HG03460 (cell line): Measurements from ENCODE around the gene THUMPD3.

Source experiments
- ATAC-seq: cut with Tn5 transposase; IDR thresholded peaks from one replicate; pipeline ENCODE4 v1.9.1; 2021; ENCODE audit not compliant: unreplicated experiment

Gene THUMPD3

DNA sequence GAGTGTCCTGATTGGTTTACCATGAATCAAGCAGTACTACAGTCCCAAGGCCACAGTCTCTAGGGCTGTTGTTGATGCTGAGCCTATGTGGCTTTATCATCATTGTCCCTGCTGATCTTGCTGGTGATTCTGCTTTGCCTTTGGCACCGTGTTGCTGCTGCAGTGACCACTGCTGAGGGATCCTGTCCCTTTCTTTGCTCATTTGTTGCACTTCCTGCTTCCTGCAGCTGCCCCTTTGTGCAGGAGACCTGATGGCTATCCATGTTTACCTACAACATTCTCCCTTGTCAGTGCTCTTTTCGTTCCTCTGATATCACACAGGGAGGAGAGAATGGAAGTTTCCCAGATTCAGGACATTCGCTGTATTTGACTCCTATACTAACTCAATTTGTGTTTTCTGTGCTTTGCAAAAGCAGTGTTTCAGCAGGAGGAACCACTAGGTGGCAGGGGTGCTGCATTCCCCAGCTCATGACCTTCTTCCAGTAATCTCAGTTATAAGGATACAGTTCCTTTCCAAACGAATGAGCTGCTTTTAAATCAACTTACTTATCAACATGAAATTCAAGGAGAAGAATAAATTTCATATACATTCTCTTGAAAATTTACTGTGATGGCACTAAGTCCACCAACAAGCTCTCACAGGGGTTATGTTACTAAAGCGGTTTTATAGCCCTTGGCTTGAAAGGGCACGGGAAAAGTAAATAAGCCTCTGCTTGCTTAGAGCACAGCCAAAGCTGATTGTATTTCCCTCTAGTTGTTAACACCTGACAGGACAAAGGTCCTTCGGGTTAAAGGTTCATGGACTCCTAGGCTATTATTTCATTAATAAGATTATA lies 9.7 kb upstream of the THUMPD3 start:
- no peak for ATAC-seq

DNA sequence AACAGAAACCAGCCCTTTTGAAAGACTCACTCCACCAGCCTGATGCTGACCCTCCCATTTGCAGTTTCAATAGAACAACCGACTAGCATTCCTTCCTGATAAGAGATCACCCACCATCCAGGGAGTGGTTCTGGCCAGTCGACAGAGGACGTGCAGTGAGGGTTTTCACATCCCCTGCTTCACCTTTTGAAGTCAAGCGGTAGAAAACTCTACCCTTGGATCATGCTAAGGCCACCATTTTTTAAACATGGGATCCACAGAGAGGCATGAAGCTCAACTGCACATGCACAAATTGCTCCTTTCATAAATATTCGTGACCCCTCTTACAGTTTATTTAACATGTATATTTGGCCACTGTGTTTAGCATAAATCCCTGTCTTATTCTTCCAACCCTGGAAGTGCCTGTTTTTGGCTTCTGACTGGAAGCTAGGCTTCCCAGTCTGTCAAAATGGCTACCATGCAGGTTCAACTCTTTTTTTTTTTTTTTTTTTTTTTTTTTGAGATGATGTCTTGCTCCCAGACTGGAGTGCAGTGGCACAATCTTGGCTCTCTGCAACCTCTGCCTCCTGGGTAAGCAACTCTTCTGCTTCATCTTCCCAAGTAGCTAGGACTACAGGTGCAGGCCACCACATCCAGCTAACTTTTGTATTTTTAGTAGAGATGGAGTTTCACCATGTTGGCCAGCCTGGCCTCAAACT lies 1.0 kb upstream of the THUMPD3 start:
- no peak for ATAC-seq

DNA sequence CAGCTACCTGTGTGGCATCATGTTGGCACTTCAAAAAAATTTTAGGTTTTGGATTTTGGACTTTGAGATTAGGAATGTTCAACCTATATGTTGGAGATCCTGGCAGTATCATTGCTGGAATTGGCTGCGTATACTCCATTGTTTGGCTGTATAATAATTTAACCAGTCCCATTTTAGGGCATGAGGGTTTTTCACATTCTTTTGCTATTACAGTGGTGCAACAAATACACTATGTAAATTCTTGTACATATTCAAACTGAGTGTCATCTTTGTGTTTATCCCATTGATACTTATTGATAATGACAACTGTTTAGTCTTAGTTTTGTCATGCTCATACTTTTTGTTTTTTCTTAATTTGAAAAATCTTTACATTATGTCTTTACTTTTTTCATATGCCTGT lies 6.7 kb downstream of the THUMPD3 start:
- no peak for ATAC-seq

DNA sequence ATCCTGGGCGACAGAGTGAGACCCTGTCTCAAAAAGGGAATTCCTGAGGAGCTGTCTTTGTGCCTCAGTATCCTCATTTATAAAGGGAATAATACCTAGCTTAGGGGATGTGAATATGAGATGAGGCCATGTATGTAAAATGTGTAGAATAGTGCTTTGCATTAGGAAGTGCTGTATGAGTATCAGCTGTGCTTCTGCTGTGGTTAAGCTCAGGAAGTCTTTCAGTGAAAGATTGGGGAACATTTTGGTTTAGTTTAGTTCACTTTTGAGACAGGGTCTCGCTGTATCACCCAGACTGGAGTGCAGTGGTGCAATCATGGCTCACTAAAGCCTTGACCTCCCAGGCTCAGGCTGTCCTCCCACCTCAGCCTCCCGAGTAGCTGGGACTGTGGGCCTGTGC lies 10.6 kb downstream of the THUMPD3 start:
- no peak for ATAC-seq

DNA sequence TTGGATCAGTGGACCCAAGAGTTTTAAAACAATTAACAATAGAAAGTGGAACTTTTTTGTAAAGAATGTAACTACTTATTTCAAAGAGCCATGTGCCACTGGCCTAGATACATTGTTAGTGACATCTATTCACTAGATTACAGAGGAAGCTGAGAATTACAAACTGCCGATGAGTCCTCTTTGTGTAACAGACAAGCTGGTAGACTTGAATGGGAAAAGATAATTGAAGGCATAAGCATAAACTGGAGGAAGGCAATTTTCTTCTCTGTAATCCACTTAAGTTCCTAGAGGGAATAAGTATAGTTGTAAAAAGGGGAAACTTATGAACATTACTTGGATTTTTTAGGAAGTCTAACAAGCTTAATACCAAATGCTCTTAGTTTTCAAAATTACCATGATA lies 15.1 kb downstream of the THUMPD3 start:
- no peak for ATAC-seq

DNA sequence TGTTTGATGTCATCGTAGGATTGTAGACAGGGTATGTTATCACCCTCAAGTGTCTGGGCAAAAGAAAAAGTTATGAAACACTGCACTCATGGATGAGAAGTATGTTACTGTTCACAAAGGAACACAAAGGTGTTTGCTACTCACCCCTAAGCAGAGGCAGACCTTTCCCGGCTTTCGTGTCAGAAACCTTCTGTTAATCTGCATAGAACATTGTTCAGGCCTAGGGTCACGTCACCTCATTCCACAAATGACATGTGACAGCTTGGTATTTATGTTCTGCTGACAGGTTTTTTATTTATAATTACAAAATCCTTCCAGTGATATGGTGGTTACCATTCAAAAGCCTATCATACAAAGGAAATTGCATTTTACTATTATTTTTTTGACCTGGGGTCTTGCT lies 16.5 kb downstream of the THUMPD3 start:
- ATAC-seq, result no peak

DNA sequence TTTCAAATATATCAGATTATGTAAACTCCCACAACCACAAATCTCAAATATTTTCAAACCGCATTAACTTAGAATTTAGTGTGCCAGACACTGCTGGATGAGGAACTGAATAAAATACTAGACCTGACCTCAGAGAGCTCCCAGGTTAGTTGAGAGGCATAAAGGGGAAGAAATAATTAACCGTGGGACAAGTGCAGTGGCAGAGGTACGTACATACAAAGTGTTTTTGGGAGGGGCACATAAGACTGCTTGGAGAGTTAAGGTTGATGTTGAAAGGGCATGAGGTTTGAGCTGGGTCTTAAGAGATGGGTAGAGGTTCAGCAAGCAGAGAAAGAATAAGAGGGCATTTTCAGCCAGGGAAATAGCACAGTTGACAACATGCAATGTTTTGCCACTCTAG lies 17.2 kb downstream of the THUMPD3 start:
- no peak for ATAC-seq

DNA sequence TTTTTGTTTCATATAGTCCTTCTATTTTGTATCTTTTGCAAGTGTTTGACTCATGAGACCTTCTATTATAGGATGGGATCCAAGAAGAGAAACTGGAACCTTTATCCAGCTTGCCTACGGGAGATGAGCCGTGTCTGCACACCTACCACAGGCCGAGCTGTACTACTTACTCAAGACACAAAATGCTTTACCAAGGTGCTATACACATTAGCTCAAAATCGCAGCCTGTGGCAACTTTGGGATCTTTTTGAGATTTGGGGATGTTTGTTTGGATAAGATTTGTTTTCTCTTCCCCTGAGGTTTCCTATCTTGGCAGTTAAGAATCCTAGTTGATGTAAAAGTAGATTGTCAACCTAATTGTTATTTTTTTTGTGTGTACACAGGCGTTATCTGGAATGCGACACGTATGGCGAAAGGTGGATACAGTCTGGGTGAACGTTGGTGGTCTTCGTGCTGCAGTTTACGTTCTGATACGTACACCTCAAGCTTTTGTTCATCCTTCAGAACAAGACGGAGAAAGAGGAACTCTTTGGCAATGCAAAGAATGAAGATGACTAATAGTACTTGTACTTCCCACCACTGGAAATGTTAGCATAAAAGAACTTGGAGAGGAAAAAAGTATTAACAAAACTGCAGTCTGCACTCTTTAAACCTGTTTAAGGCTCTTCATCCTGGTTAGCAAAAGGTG lies 21.4 kb downstream of the THUMPD3 start:
- ATAC-seq, result no peak

DNA sequence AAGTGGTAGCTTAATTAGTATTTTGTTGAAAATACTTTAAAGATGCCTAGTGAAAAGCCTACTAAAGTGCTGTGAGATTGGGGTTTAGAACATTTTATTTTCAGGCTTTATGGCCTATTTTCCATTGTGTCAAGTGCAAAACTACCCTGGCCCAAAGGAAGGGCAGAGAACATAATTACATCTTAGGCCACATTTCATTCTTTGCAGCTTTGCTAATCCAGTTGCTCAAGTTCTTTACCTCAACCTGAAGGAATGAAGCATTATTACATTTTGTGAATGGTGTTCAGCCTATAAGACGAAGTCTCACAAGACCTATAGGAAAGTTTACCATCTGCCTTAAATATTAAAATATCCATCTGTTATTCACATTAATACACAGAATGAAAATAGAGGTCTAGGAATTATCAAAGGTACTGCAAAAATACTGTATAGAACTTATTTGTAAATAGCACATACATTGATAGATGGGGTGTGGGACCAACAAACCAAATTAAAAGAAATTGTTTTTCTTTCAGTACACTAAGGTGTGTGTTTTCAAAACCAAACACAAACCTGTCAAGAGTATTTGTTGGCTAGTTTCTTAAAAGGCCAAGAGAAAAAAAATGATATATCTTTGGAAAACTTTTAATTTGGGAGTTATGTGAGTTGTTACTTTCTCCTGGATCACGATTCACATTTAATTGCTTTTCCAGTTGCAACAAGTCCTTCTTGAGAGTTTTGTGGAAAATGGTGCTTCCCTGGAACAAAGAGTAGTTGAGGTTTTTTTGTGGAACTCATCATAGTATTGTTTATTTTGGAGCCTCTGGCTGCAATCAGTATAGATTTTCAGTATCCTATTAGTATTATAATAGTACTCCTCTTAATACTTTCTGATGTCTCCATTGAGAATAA lies 22.6 kb downstream of the THUMPD3 start:
- ATAC-seq, result no peak

DNA sequence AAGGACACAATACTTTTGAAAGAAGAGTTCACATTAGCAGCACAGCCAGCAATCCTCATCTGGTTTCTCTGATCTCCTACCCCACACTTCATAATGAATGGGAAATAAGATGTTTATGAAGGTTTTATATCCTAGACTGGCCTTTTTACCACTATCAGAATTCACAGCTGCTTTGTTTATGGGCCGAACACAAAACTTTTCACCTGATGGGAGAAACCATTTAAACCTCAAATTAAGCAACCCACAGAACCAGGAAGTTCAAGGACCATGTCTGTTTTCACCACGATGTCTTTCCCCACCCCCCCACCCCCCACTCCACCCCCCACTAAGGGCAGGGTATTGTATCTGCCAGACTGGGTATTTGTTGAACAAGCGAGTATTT lies 23.2 kb downstream of the THUMPD3 start:
- no peak for ATAC-seq

DNA sequence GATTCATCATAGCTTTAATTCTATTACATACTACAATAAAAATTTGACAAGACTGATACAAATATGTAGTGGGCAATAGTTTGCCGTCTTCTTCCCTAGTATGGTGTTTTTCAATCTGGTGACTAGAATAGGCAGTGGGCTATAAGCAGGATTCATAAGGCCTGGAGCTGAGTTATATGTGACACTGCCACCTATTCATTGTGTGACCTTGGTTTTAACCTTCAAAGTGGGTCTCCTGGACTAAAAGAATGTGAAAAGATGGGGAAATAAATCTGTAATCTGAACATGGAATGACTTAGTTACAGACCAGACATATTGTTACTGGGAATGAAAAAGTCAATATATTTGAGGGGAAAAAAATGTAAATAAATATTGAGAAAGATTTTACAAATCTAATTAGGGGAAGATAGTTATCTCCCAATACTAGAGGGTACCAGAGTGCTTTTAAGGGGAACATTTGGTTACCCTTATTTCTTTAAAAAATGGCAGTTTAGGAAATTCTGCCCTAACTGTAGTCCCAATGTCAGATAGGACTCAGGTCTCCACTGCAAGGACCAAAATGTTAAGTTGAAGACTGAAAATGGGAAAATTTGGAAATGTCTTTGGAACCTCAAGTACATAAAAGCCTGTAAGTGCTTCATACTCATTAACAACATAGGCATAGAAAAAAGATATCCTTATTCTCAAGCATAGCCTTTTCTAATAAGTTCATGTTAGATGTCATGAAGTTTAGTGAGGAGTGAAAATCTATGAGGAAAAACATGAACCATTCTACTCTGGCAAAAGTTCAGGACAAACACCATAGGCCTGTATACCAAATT lies 23.9 kb downstream of the THUMPD3 start:
- ATAC-seq, result no peak

DNA sequence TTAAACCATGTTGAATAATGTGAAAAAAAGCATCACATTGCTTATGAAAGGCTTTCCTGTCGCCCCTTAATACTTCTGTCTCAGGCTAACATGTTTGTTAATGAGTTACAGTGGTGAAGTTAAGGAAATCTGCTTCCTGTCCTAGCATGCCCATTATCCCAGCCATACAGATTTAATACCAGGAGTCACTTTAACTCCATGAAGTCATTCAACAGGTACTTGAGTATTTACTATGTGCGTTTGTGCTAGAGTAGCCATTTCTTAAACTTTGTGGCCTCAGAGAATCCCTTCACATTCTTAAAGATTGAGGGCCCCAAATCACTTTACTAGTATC lies 24.4 kb downstream of the THUMPD3 start:
- no peak for ATAC-seq

DNA sequence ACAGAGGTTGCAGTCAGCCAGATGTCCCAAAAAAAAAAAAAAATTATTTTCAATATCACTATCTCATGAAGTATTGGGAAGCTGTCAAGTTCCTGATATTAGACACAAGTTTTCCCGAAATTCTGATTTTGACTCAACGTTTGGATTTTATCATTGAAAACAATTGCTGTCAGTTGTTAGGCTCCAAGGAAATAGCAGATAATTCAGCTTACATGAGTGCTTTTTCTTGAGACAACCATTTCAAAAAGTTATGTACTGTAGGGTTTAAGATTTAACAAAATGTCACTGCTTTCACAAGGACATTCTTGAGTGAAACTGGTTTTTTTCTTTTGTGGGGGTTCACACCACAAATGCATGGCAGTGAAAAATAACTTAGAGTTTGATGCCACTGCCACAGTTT lies 25.3 kb downstream of the THUMPD3 start:
- ATAC-seq, result no peak

DNA sequence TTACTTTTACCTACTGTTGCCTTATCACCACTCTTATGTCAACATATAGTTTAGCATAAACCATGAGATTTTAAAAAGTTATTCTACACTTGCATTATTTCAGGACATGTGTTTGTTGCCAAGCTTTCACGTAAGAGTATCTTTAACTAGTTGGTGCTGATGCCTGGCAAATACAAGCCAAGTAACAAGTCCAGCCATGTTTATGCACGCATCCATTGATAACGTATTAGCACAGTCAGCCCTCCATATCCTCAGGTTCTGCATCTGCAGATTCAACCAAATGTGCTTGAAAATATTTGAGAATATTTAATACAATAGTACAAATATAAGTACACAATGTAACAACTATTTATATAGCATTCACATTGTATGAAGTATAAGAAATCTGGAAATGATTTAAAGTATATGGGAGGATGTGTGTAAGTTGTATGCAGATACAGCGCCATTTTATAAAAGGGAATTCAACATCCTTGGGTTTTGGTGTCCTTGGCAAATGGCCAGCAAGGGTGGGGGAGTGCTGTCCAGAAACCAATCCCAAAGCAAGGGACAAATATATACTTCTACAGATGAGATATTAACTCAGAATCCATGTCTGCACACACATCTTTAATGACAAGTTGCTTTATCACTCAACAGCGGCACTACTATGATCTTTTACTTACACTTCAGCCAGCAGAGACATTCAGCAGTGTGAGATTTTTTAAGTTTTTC lies 25.9 kb downstream of the THUMPD3 start:
- ATAC-seq, result no peak

DNA sequence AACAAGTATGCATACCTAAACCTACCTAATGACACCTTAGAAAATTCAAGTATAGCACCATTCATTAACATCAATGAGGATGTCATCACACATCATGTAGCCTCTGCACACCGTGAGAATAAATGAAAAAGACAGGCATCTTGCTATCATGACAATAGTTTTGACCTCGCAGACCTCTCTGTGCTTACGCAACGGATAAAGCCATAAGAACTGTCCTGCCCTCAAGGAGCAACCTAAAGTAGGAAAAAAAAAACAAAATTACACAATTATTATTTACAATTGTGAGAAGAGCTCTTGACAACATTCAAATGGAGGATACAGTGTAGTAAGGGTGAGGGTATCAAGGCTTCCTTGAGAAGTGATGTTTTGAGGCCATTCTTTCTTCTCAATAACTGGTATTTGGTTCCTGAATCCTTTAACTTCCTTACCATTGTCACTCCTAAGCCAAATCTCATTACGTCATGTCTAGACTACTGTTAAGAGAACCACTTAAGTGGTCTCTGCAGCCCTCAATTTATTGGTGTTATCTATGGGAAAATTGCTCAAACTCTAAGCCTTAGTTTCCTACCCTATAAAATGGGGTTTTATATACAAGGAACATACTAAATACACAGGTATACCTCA lies 27.5 kb downstream of the THUMPD3 start:
- ATAC-seq, result no peak

DNA sequence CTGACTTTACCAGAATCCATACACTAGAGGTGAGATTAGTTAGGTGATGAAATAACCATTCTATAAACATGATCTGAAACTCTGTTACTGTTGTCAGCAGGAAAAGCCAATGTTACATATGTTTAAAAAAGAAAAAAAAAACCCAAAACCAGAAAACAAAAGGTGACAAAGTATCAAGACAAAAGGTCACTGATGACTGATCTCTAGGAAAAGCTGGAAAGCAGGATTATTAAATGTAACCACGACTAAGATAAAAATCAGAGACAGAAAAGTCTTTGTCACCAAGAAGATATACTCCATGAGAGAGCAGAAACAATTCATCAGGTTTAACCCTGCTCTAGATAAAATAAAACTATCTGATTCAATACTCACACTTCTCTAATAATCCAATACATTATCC lies 29.2 kb downstream of the THUMPD3 start:
- ATAC-seq, result no peak

DNA sequence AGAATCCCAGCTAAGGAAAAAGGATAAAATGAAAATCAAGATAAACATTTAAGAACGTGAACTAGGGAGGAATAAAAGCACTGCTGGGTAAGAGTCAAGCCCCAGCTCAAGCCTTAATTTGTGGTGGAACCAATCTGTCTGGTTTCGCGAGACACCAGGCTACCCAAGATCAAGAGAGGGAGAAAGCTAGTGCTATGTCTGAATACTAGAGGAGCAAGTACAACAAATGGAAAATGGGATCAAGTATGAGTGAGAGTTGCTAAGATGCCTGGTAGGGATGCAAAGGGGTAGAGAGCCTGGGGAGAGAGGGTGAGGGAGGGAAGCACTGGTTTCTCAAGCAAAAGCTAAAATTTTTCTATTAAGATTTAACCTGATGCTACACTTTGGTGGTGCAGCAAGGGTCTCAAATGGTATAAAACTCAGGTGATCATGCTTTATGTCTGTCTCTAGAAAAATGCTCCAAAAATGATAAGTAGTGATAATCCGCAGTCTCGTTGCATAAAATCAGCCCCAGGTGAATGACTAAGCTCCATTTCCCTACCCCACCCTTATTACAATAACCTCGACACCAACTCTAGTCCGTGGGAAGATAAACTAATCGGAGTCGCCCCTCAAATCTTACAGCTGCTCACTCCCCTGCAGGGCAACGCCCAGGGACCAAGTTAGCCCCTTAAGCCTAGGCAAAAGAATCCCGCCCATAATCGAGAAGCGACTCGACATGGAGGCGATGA lies 32.9 kb downstream of the THUMPD3 start:
- ATAC-seq, result no peak

DNA sequence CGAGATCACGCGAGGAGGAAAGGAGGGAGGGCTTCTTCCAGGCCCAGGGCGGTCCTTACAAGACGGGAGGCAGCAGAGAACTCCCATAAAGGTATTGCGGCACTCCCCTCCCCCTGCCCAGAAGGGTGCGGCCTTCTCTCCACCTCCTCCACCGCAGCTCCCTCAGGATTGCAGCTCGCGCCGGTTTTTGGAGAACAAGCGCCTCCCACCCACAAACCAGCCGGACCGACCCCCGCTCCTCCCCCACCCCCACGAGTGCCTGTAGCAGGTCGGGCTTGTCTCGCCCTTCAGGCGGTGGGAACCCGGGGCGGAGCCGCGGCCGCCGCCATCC lies 33.4 kb downstream of the THUMPD3 start:
- peak; percentile 34 for ATAC-seq
